OCI-LY1 (cell line): Measurements from ENCODE around the gene ADAM12.

Experiments used
- H2AFZ ChIP-seq: fragments of 200-600 bp; sonication (generic), shearing (Covaris generic); 2 replicates; pipeline ENCODE4 v1.6.0; 2014; ENCODE audit warnings: antibody characterized with exemption, mild to moderate bottlenecking, low read length
- H3F3A ChIP-seq: fragments of 200-600 bp; sonication (generic), shearing (Covaris generic); 2 replicates; pipeline ENCODE4 v1.6.0; 2014; ENCODE audit warnings: mild to moderate bottlenecking, antibody characterized with exemption, low read length, moderate library complexity; ENCODE audit not compliant: insufficient read depth
- H3K27ac ChIP-seq: fragments of 200-600 bp; sonication (generic); 2 replicates; pipeline ENCODE4 v1.5.1; 2014; ENCODE audit warnings: low read length, mixed run types, mild to moderate bottlenecking, low read depth; ENCODE audit not compliant: poor library complexity, severe bottlenecking
- H3K27me3 ChIP-seq: fragments of 200-600 bp; sonication (generic); 2 replicates; pipeline ENCODE4 v1.6.0; 2014; ENCODE audit warnings: antibody characterized with exemption, mild to moderate bottlenecking, low read length, moderate library complexity; ENCODE audit not compliant: insufficient read depth
- H3K36me3 ChIP-seq: fragments of 200-600 bp; sonication (generic); 2 replicates; pipeline ENCODE4 v1.6.1; 2014; ENCODE audit warnings: mild to moderate bottlenecking, antibody characterized with exemption, low read length, moderate library complexity, mixed read lengths; ENCODE audit not compliant: insufficient read depth
- H3K4me1 ChIP-seq: fragments of 200-600 bp; sonication (generic); 2 replicates; pipeline ENCODE4 v1.5.1; 2014; ENCODE audit warnings: mild to moderate bottlenecking, low read length, moderate library complexity; ENCODE audit not compliant: insufficient read depth, severe bottlenecking
- H3K4me2 ChIP-seq: fragments of 200-600 bp; sonication (generic), shearing (Covaris generic); 2 replicates; pipeline ENCODE4 v1.6.1; 2014; ENCODE audit warnings: low read length
- H3K4me3 ChIP-seq: fragments of 200-600 bp; sonication (generic); 2 replicates; pipeline ENCODE4 v1.5.1; 2014; ENCODE audit warnings: low read length, low read depth, mild to moderate bottlenecking, mixed read lengths; ENCODE audit not compliant: poor library complexity, severe bottlenecking
- H3K79me2 ChIP-seq: fragments of 200-600 bp; shearing (Covaris generic); 2 replicates; pipeline ENCODE4 v1.6.1; 2016; ENCODE audit warnings: mixed run types, low read length, mixed read lengths; ENCODE audit not compliant: insufficient read depth
- H3K9ac ChIP-seq: fragments of 200-600 bp; sonication (generic), shearing (Covaris generic); 2 replicates; pipeline ENCODE4 v1.6.1; 2014; ENCODE audit warnings: mild to moderate bottlenecking, low read length, mixed read lengths
- H3K9me2 ChIP-seq: fragments of 200-600 bp; sonication (generic), shearing (Covaris generic); 2 replicates; pipeline ENCODE4 v1.6.1; 2014; ENCODE audit warnings: low read depth, mild to moderate bottlenecking, low read length, mixed read lengths
- H3K9me3 ChIP-seq: fragments of 200-600 bp; shearing (Covaris generic); 2 replicates; pipeline ENCODE4 v1.6.1; 2014; ENCODE audit warnings: low read length, mixed read lengths
- H4K20me1 ChIP-seq: fragments of 200-600 bp; sonication (generic), shearing (Covaris generic); 2 replicates; pipeline ENCODE4 v1.6.0; 2016; ENCODE audit warnings: mild to moderate bottlenecking, low read length; ENCODE audit not compliant: insufficient read depth
- EZH2 ChIP-seq: fragments of 200-600 bp; sonication (generic), shearing (Covaris generic); IDR thresholded peaks from 2 replicates; pipeline ENCODE4 v1.8.0; 2017; ENCODE audit warnings: borderline replicate concordance, mixed run types, mild to moderate bottlenecking, antibody characterized with exemption, low read length, moderate library complexity, mixed read lengths
- TF ChIP-seq, protein P1 (sequence below): fragments of 200-600 bp; sonication (generic), shearing (Covaris generic); IDR thresholded peaks from 2 replicates; pipeline ENCODE4 v1.5.1; 2017; ENCODE audit warnings: mild to moderate bottlenecking, antibody characterized with exemption, low read length, moderate library complexity, mixed read lengths

ADAM12 gene

DNA sequence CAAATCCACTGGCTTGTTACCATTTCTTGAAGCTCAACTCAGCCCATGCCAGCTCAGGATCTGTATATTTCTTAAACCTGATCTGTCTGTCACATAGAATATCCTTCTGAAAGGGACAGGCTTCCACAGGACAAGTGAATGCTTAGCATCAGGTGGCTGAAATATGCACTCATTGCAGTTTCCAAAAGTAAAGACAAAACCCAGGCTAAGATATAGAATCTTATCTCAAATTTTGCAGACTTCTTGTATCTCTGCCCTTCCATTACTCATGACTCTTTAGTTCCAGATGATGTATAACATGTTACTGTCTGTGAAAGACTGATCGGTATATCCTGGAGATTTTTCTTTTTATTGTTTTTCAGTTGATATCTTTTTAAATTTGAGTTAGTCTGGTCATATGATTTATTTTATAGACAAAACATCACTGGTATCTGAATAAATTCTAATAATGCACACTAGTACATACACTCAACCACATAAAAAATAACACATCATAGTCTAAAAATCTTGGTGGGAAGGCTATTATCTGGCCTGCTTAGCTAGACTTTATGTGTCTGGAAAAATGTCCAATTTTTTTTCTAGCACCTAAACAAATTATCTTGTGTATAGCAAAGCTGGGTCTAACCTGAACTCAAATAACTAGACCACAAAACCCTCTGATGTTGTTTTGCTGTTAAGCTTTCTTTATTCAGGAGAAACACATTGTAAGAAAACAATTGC lies 182.6 kb downstream of the ADAM12 start:
- no peaks in the 10 kb centered on the region for H3K36me3 ChIP-seq

DNA sequence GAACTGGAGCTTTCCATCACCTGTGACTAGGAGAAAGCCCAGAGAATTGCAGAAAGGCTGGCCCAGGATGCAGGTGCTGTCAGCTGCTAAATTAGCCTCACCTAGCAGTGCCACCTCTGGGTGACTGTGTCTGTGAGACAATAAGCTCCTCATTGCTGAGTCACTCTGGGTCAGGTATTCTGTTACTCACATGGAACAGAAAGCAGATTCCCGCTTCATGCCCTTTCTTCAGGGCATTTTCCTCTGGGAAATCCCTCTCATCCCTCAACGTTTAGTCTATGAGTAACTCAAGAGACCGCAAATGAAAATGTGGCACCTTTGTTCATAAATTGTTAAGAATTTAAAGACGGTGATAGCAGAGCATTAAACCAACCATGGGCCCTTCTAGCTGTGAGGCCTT lies 184.0 kb downstream of the ADAM12 start:
- Histone ChIP-seq H3K4me2 (no peak overlapping the region), H3K9me2 (no peaks in the 10 kb centered on the region)

More for the DNA sequence above, 182.6 kb downstream of the ADAM12 start:
- H2AFZ ChIP-seq, result no peak overlapping the region
- H3K27me3 ChIP-seq, result no peaks in the 10 kb centered on the region
- no peaks in the 10 kb centered on the region for H3K4me1 ChIP-seq
- no peak overlapping the region for H3K27ac ChIP-seq
- H3K4me3 ChIP-seq, result no peak overlapping the region
- TF ChIP-seq EZH2, result no peak
- TF ChIP-seq, protein P1, sequence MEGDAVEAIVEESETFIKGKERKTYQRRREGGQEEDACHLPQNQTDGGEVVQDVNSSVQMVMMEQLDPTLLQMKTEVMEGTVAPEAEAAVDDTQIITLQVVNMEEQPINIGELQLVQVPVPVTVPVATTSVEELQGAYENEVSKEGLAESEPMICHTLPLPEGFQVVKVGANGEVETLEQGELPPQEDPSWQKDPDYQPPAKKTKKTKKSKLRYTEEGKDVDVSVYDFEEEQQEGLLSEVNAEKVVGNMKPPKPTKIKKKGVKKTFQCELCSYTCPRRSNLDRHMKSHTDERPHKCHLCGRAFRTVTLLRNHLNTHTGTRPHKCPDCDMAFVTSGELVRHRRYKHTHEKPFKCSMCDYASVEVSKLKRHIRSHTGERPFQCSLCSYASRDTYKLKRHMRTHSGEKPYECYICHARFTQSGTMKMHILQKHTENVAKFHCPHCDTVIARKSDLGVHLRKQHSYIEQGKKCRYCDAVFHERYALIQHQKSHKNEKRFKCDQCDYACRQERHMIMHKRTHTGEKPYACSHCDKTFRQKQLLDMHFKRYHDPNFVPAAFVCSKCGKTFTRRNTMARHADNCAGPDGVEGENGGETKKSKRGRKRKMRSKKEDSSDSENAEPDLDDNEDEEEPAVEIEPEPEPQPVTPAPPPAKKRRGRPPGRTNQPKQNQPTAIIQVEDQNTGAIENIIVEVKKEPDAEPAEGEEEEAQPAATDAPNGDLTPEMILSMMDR, result no peak
- no peak overlapping the region for H3K9ac ChIP-seq
- no peaks in the 10 kb centered on the region for H4K20me1 ChIP-seq
- no peak overlapping the region for H3K4me2 ChIP-seq
- no peaks in the 10 kb centered on the region for H3K79me2 ChIP-seq
- no peaks in the 10 kb centered on the region for H3K9me2 ChIP-seq
- H3K9me3 ChIP-seq, result no peaks in the 10 kb centered on the region
- no peaks in the 10 kb centered on the region for H3F3A ChIP-seq

DNA sequence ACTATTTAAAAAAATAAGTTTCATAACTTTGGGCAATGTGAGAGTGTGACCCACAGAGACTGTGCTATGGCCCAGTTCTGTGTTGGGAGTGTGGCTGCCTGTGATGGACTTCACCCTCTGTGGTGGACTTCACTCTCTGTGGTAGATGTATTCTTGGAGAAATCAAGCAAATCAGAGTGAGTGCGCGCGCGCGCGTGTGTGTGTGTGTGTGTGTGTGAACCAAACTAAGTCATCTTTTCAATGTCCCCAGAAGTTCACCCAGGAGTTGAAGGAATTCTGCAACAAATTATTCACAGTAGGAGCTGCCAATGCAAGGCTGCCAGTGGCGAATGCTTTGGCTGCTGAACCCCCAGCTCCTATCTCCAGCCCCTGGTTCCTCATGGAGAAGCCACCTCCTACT lies 184.5 kb downstream of the ADAM12 start:
- Histone ChIP-seq H3K36me3 (no peaks in the 10 kb centered on the region), H4K20me1 (no peaks in the 10 kb centered on the region), H3K4me2 (no peak overlapping the region), H3K4me1 (no peaks in the 10 kb centered on the region), H3K27me3 (no peaks in the 10 kb centered on the region), H3K9me2 (no peaks in the 10 kb centered on the region), H3K79me2 (no peaks in the 10 kb centered on the region), H3K4me3 (no peak overlapping the region), H3K27ac (no peak overlapping the region), H2AFZ (no peak overlapping the region), H3K9ac (no peak overlapping the region), H3F3A (no peaks in the 10 kb centered on the region), H3K9me3 (no peaks in the 10 kb centered on the region)
- TF ChIP-seq, protein P1, result no peak
- TF ChIP-seq EZH2, result no peak

More for the DNA sequence above, 184.0 kb downstream of the ADAM12 start:
- H3K27ac ChIP-seq, result no peak overlapping the region
- H3K27me3 ChIP-seq, result no peaks in the 10 kb centered on the region
- no peaks in the 10 kb centered on the region for H3K79me2 ChIP-seq
- no peaks in the 10 kb centered on the region for H3K4me1 ChIP-seq
- H3K36me3 ChIP-seq, result no peaks in the 10 kb centered on the region
- H3K9ac ChIP-seq, result no peak overlapping the region
- no peak overlapping the region for H2AFZ ChIP-seq
- no peak overlapping the region for H3K4me3 ChIP-seq
- H3K9me3 ChIP-seq, result no peaks in the 10 kb centered on the region
- H4K20me1 ChIP-seq, result no peaks in the 10 kb centered on the region
- TF ChIP-seq, protein P1, result no peak
- TF ChIP-seq EZH2, result no peak
- no peaks in the 10 kb centered on the region for H3F3A ChIP-seq
